ENCODE measurements around the gene HINFP.

GRCh38 chr11:119112314-119113020, 8.9 kb upstream of the HINFP start:
- TF ChIP-seq CTCF (IDR thresholded peaks at IDR 0.05) (no peak), POLR2A (IDR thresholded peaks at IDR 0.05) (no peak)
